ENCODE measurements around the gene STT3B.

The STT3B gene

GRCh38 chr3:31521468-31521867, 11.3 kb upstream of the STT3B start:
- no peak for DNase-seq

GRCh38 chr3:31522152-31522551, 10.6 kb upstream of the STT3B start:
- DNase-seq = no peak

DNA sequence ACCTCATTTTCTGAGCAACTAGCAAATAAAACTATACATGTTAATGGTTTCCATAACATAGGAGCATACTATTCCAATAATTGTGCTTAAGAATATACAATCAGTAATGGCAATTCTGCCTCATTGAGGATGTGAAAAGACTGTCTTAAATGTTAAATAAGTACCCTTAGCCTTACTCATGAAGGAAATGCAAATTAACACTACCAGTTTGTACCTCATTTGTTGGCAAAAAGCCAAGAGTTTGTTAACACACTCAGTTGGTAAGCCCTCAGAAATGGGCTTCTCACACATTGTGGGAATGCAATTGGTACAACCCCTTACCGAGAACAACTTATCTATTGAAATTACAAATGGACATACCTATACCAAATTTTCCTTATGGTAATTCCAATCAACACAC, 9.2 kb upstream of the STT3B start:
- DNase-seq = no peak

DNA sequence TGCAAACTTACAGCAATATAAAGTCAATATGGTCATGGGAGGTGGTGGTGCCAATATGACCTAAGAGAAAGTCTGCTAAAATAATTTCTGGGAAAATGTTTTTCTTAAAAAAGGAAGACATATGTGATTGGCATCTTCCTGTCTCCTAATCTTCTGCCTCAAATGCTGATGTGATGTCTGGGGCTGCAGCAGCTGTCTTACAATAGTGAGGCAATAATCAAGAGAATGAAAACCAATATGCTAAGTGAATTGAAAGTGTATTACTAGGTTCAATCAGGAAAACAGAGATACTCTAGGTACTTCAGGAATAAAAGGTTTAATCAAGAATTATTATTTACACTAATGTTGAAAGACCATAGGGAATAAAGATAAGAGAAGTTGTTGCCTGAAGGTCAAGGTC, 7.2 kb upstream of the STT3B start:
- no peak for DNase-seq

GRCh38 chr3:31529421-31529820, 3.3 kb upstream of the STT3B start:
- DNase-seq = no peak

GRCh38 chr3:31530039-31530959, 2.4 kb upstream of the STT3B start:
- no peak for DNase-seq

DNA sequence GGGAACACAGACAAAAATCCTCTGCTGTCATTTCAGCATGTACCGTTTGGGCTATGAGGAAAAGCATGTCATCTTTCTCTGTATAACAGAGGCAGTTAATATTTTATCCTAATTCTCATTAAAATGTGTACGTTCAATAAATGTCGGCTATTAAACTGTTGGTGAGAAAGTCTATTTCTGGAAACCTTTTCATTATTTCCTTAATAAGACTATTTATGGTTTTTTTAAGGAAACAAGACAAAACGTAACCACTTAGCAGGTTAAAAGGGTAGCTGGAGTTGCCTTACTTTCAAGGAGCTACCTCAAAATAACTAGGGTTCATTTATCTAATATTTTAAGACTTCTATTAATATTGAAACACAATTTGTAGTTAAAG, 1.8 kb upstream of the STT3B start:
- no peak for DNase-seq

DNA sequence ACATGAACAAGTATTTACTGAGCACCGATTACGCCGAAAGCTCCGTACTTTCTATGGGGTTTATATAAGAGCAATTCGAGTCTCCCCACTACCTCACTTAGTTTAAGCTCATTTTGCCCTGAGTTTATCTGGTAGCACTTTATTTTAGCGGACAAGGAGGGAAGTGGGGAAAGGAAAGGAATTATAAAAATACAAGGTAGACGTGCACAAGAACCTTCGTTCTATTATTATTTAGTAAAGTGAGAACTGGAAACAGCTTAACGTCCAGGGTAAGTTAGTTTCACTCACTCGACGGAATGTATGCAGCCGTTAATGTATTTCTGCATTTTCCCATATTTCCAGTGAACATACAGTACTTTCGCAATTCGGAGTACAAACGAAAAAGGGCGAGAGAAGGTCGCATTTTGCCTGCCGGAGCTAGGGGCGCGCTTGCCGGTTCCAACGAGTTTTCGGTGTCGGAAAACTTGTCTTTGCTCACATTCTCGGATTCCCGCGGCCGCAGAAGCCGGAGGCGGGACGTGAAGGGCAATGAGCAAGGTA, 1.2 kb upstream of the STT3B start:
- DNase-seq = peak; percentile 60

- DNase-seq = peak; percentile 86
Measured at GRCh38 chr3:31531992-31532586, 636 bp upstream of the STT3B start.

- no peak for DNase-seq
Measured at GRCh38 chr3:31533169-31534064, 692 bp downstream of the STT3B start.

DNA sequence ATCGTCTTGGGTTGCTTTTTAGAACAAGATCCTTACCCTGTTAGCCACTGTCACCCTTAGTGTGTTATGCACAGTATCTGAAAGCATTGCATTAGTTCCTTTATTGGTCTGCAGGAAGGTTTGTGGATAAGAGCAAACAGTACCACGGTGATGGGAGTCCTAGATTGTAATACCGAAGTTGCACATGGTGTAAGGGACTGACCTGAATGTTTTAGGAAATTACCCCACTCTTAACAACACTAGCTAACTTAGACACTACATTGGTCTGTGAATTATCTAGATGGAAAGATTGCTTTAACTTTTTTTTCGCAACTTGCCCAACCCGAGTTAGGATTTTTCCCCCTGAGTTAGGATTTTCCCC, 1.3 kb downstream of the STT3B start:
- no peak for DNase-seq

DNA sequence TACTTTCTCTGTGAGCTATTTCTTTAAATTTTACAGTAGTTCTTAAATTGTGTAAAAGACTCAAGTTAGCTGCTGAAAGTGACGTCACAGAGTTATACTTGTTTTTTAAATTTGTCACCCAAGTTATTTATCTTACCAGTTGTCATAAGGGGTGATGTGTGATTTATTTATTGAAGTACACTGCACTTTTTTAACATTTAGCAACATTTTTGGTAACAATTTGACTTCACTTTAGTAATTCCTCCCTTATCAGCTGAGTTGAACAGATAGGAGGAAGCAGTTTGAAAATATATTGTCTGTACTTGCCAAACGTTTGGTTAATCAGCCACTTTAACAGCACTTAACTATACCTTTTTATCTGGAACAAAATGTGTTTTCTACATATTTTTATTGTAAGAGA, 3.8 kb downstream of the STT3B start:
- no peak for DNase-seq

- DNase-seq = no peak
Measured at GRCh38 chr3:31538801-31539200, 6.1 kb downstream of the STT3B start.

- no peak for DNase-seq
Measured at GRCh38 chr3:31539275-31539674, 6.5 kb downstream of the STT3B start.

DNA sequence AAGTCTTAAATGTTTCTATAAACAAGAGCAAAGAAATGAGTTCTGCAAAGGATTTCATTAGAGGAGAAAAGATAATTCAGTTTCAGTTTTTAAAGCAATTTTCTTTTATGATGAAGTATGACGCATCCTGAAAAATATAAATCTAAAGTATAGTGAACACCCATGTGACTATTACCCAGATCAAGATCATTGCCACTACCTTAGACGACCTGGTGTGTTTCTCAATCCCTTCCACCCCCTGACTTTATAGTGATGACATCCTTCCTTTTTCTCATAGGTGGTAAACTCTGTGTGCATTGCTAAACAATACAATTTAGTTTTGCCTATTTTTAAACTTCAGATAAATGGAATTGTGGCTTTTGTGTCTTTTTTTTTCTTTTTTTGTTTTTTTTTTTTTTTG, 8.4 kb downstream of the STT3B start:
- DNase-seq = no peak

- no peak for DNase-seq
Measured at GRCh38 chr3:31542246-31542645, 9.5 kb downstream of the STT3B start.

DNA sequence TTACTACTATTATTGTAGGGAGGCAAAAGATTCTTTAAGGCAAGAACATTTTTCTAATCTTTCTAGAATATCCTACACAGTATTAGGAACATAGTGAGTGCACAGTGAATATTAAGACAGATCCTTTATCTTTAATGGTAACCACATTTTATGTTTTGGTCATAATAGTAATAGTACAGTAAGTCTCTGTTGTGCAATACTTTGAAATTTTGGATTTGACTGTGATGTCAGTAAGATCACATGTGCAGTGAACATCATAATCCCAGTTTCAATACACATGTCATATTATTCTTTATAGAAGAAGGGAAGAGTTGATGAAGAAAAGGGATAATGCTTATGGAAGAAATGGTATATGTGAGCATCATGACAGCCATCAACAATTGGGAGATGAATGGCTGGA, 10.7 kb downstream of the STT3B start:
- no peak for DNase-seq

DNA sequence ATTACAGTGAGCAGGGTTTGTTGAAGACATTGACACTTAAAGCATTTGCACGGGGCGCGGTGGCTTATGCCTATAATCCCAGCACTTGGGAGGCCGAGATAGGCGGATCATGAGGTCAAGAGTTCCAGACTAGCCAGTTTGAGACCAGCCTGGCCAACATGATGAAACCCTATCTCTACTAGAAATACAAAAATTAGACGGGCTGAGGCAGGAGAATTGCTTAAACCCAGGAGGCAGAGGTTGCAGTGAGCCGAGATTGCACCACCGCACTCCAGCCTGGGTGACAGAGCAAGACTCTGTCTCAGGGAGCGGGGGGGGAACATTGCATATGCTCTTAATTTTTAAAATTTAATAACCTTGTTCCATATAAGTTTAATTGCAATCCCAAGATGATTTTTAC, 11.9 kb downstream of the STT3B start:
- no peak for DNase-seq

DNA sequence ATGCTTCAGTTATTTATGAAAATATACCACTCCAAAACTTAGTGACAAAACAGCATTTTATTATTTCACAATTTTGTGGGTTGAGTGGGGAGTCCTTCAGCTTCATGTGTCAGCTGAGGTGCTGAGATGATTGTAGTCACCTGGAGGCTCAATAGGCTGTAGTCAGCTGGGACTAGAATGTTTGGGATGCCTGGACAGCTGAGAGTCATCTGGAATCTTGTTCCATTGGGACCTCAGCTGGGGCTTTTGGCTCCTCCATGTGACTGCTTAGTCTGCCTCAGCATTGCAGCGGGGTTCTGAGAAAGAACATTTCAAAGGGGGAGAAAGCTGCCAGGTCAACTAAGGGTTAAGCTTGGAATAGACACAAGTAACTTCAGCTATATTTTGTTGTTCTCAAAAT, 13.4 kb downstream of the STT3B start:
- no peak for DNase-seq

- DNase-seq = no peak
Measured at GRCh38 chr3:31546725-31547124, 14.0 kb downstream of the STT3B start.

DNA sequence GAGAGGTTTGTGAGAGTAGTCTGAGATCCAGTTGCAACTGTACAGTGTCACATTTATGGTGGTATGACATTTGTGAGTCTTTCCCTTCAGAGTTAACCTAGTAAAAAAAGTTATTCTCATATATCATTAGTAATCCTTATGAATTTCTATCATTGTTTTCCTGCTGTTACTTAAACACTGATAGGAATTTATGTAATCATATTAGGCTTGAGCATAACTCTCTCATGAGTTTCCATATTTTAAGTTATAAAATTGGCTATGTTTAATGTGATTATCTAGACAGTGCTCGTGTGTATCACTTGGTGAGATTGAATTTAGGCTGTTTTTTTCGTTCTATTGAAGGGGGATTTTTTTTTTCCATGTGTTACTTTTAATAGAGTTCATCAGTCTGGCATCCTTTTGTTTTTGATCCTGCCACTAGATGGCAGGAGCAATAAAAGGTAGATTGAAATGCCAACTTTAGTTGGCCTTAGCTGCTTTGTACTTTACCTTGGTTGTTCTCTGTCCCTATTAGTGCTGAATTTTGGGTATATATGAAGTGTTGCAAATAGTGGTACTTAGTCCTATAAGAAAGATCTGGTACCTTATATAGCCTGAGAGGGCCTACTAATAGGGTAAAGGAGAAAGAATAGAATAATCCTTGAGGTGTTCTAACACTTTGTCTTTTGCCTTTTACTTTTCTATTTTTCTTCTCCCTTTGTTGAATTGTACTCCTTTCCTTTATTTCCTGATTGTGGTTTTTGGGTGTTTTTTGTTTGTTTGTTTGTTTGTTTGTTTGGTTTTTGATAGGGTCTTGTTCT, 17.9 kb downstream of the STT3B start:
- no peak for DNase-seq

DNA sequence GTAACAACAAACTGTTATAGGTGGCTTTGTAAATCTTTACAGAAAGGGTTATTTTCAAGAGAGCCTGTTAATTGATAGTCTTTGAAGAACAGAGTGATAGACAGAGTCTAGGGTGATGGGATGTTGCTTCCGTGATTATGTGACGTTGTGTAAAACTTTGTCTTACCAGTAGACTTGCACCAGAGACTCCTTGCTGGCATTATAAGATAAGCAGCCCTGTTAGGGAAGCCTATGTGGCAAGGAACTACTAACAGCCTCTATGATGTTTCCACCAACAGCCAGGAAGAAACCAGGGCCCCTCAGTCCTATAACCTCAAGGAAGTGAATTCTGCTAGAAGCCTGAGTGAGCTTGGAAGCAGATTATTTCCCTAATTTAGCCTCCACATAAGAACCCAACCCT, 18.9 kb downstream of the STT3B start:
- DNase-seq = no peak

DNA sequence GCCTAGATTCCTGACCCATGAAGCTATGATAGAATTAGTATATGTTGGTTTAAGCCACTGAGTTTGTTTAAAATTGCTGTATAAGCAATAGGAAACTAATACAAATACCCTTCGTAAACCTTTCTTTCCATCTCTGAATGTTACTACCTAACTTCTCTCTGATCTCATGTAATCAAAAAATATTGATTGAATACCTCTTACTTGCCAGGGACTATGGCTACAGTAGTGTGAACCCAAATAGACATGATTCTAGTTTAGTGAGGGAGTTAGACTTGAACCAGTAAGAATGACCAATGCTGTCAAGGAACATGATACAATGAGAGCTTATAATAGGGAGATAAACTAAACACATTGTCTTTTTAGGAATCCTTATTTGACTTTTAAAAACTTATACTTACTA, 19.4 kb downstream of the STT3B start:
- DNase-seq = no peak

Measured in DMS 273 treated with DMSO at 0.1 percent for 48 hours (cell line).